WTC11 (cell line): ENCODE results near the gene DENND1B. TPM values are rescaled to one million over a fixed set of nuclear protein-coding genes. Genes with fewer than 3 reads are reported as not detected.

Source experiments
- ATAC-seq: fragments of 200-7000 bp; cut with Tn5 transposase; 2 replicates; pipeline ENCODE4 v1.10.0; 2021; ENCODE audit warnings: mild to moderate bottlenecking, moderate library complexity
- CTCF ChIA-PET: fragments of 300-600 bp; sonication (Branson Sonifier 250); formaldehyde crosslinking; loops from one replicate; lab custom pipeline; 2021; ENCODE audit warnings: antibody characterized with exemption; lab: Charles Lee
- POLR2A ChIA-PET: fragments of 350-600 bp; sonication (Branson Sonifier 250); formaldehyde crosslinking; loops from one replicate; lab custom pipeline; 2021; ENCODE audit warnings: antibody characterized with exemption; lab: Charles Lee
- DNase-seq: peaks from one replicate; pipeline ENCODE4 v3.0.0; 2021; ENCODE audit warnings: low spot score
- H3K27ac Mint-ChIP-seq: 2 replicates; pipeline ENCODE4 v1.8.0; 2021; ENCODE audit warnings: mixed read lengths
- H3K27me3 Mint-ChIP-seq: 2 replicates; pipeline ENCODE4 v1.8.0; 2021; ENCODE audit warnings: low read depth, mild to moderate bottlenecking, moderate library complexity, mixed read lengths
- H3K36me3 Mint-ChIP-seq: 2 replicates; pipeline ENCODE4 v1.8.0; 2021; ENCODE audit warnings: mixed read lengths
- H3K4me1 Mint-ChIP-seq: 2 replicates; pipeline ENCODE4 v1.8.0; 2022; ENCODE audit warnings: mixed read lengths
- H3K4me3 Mint-ChIP-seq: 2 replicates; pipeline ENCODE4 v1.8.0; 2021; ENCODE audit warnings: mild to moderate bottlenecking, moderate library complexity, mixed read lengths
- H3K9me3 Mint-ChIP-seq: 2 replicates; pipeline ENCODE4 v1.8.0; 2021; ENCODE audit warnings: mixed read lengths
- AR ChIP-seq: fragments of 250-450 bp; sonication (Bioruptor Pico); IDR thresholded peaks from 2 replicates; pipeline ENCODE4 v1.9.0; 2021; ENCODE audit warnings: mild to moderate bottlenecking
- ATF2 ChIP-seq: sonication (generic); formaldehyde crosslinking; IDR thresholded peaks from 2 replicates; pipeline ENCODE4 v1.8.1; 2022; ENCODE audit warnings: low read depth, missing genetic modification reagents, borderline replicate concordance
- E2F5 ChIP-seq: sonication (generic); formaldehyde crosslinking; IDR thresholded peaks from 2 replicates; pipeline ENCODE4 v1.8.1; 2022; ENCODE audit warnings: mild to moderate bottlenecking, moderate library complexity, missing genetic modification reagents
- ELF4 ChIP-seq: sonication (generic); formaldehyde crosslinking; IDR thresholded peaks from 2 replicates; pipeline ENCODE4 v1.8.1; 2022; ENCODE audit warnings: low read depth, mild to moderate bottlenecking, moderate library complexity, missing genetic modification reagents
- FOXP1 ChIP-seq: sonication (generic); formaldehyde crosslinking; IDR thresholded peaks from 2 replicates; pipeline ENCODE4 v1.8.0; 2022; ENCODE audit warnings: missing genetic modification reagents, mild to moderate bottlenecking, moderate library complexity, borderline replicate concordance
- IRF1 ChIP-seq: sonication (generic); formaldehyde crosslinking; IDR thresholded peaks from 2 replicates; pipeline ENCODE4 v1.8.0; 2023; ENCODE audit warnings: missing genetic modification reagents
- MYBL2 ChIP-seq: sonication (generic); formaldehyde crosslinking; IDR thresholded peaks from 2 replicates; pipeline ENCODE4 v1.8.1; 2023; ENCODE audit warnings: mild to moderate bottlenecking, moderate library complexity, missing genetic modification reagents
- NFE2L1 ChIP-seq: sonication (generic); formaldehyde crosslinking; IDR thresholded peaks from 2 replicates; pipeline ENCODE4 v1.8.1; 2023; ENCODE audit warnings: missing genetic modification reagents
- PRRX2 ChIP-seq: fragments of 250-450 bp; sonication (Bioruptor Pico); IDR thresholded peaks from 2 replicates; pipeline ENCODE4 v1.8.0; 2021; ENCODE audit warnings: mild to moderate bottlenecking
- SMAD3 ChIP-seq: sonication (generic); formaldehyde crosslinking; IDR thresholded peaks from 2 replicates; pipeline ENCODE4 v1.8.0; 2022; ENCODE audit warnings: missing genetic modification reagents, mild to moderate bottlenecking, borderline replicate concordance
- SMAD4 ChIP-seq: sonication (generic); formaldehyde crosslinking; IDR thresholded peaks from 2 replicates; pipeline ENCODE4 v1.8.0; 2022; ENCODE audit warnings: mild to moderate bottlenecking, missing genetic modification reagents
- TCF7 ChIP-seq: sonication (generic); formaldehyde crosslinking; IDR thresholded peaks from 2 replicates; pipeline ENCODE4 v1.8.0; 2022; ENCODE audit warnings: mild to moderate bottlenecking, low read depth, missing genetic modification reagents, moderate library complexity
- TEAD1 ChIP-seq: sonication (generic); formaldehyde crosslinking; IDR thresholded peaks from 2 replicates; pipeline ENCODE4 v1.8.0; 2022; ENCODE audit warnings: mild to moderate bottlenecking, missing genetic modification reagents
- ZMAT4 ChIP-seq: fragments of 250-450 bp; sonication (Bioruptor Pico); IDR thresholded peaks from 2 replicates; pipeline ENCODE4 v1.9.0; 2021; ENCODE audit warnings: mild to moderate bottlenecking
- ZNF416 ChIP-seq: fragments of 250-450 bp; sonication (Bioruptor Pico); IDR thresholded peaks from 2 replicates; pipeline ENCODE4 v1.9.0; 2021; ENCODE audit warnings: mild to moderate bottlenecking, inconsistent platforms
- ZNF532 ChIP-seq: fragments of 250-450 bp; sonication (Bioruptor Pico); IDR thresholded peaks from 2 replicates; pipeline ENCODE4 v1.9.0; 2021; ENCODE audit warnings: mild to moderate bottlenecking, borderline replicate concordance
- ZSCAN18 ChIP-seq: fragments of 250-450 bp; sonication (Bioruptor Pico); IDR thresholded peaks from 2 replicates; pipeline ENCODE4 v2.1.2; 2022; ENCODE audit warnings: mild to moderate bottlenecking, moderate library complexity
- total RNA-seq: library from RNA; stranded (reverse); gene quantifications from 3 replicates; pipeline ENCODE4 v1.2.3, GENCODE V29; 2021

Gene DENND1B
- total RNA-seq, 1 experiment from 2014 or later: 4.3 TPM

- CTCF ChIA-PET: no interaction called here
- POLR2A ChIA-PET: interaction anchor here (1.0 kb wide), 1 partner anchor 10 kb away, joined by 3 read pairs; no protein-coding TSS in a partner anchor
- Mint-ChIP-seq H3K27me3 (no peaks in the 10 kb centered on the region), H3K27ac (no peak overlapping the region), H3K4me1 (peaks cover 50% of the 10 kb centered on the region), H3K4me3 (no peak overlapping the region), H3K9me3 (no peaks in the 10 kb centered on the region), H3K36me3 (no peaks in the 10 kb centered on the region)
- TF ChIP-seq IRF1 (CRISPR knock-in tag) (no peak), SMAD3 (CRISPR knock-in tag) (no peak), TEAD1 (no peak), ELF4 (CRISPR knock-in tag) (no peak), E2F5 (CRISPR knock-in tag) (no peak), ZMAT4 (CRISPR knock-in tag) (no peak), SMAD4 (CRISPR knock-in tag) (no peak), MYBL2 (no peak), ATF2 (CRISPR knock-in tag) (no peak), ZNF416 (CRISPR knock-in tag) (no peak)
- DNase-seq: no peak
- ATAC-seq: no peak
Measured at GRCh38 chr1:197467881-197468280, 307.4 kb downstream of the DENND1B start.

GRCh38 chr1:197466813-197467212, 308.5 kb downstream of the DENND1B start:
- Mint-ChIP-seq H3K4me1 (peaks cover 51% of the 10 kb centered on the region), H3K27me3 (no peaks in the 10 kb centered on the region), H3K9me3 (no peaks in the 10 kb centered on the region), H3K36me3 (no peaks in the 10 kb centered on the region), H3K27ac (no peak overlapping the region), H3K4me3 (no peak overlapping the region)
- ATAC-seq: no peak
- no peak for DNase-seq
- POLR2A ChIA-PET: no interaction called here
- CTCF ChIA-PET: no interaction called here
- no peak for TF ChIP-seq TEAD1
- no peak for TF ChIP-seq ZSCAN18
- no peak for TF ChIP-seq PRRX2 (CRISPR knock-in tag)
- no peak for TF ChIP-seq NFE2L1 (CRISPR knock-in tag)
- no peak for TF ChIP-seq FOXP1 (CRISPR knock-in tag)
- TF ChIP-seq AR (CRISPR knock-in tag): no peak
- no peak for TF ChIP-seq TCF7 (CRISPR knock-in tag)
- TF ChIP-seq IRF1 (CRISPR knock-in tag): no peak
- TF ChIP-seq ZNF532 (CRISPR knock-in tag): no peak
